ENCODE measurements around the gene PLCL2. TPM values are rescaled to one million over a fixed set of nuclear protein-coding genes. Genes with fewer than 3 reads are reported as not detected.

The PLCL2 gene
- total RNA-seq, 1 donor from 2014 or later: 5.6 TPM

DNA sequence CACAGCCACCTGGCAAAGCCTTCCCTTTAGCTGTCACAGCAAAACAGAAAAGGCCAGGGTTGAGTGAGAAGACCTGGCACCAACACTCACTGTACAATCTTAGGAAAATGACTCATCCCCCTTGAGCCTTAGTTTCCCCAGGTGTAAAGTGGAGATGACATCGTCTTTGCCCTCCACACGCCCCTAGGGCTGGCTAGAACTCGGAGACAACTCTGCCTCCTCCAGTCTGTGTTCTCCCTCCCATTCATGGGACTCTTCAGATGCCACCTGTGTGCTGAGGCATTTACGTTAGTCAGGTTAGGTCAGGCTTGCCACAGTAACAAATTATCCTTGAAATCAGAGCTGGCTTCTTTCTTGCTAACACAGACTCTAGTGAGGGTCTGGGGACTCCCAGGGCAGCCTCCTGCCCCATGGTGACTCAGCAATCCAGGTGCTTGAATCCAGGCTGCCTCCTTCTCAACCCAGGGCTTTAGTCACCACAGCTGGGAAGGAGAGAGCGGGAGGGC lies 252.6 kb downstream of the PLCL2 start:
- Histone ChIP-seq H3K4me1 (no peaks in the 10 kb centered on the region), H3K27me3 (no peaks in the 10 kb centered on the region), H3K27ac (no peak overlapping the region), H3K36me3 (no peaks in the 10 kb centered on the region), H3K4me3 (no peak overlapping the region), H3K9me3 (no peaks in the 10 kb centered on the region)
- DNase-seq (ENCODE audit: extremely low spot score in 2 of 2): no peak
- intact Hi-C loops (cut with DNase I): no loop called here
- no peak for TF ChIP-seq POLR2A (IDR thresholded peaks at IDR 0.05)
- TF ChIP-seq CTCF (IDR thresholded peaks at IDR 0.05): no peak
- TF ChIP-seq POLR2AphosphoS5 (IDR thresholded peaks at IDR 0.05; ENCODE audit: insufficient read depth in 1 of 2, low read depth in 1 of 2): no peak

GRCh38 chr3:17138246-17139039 lies 253.7 kb downstream of the PLCL2 start:
- Histone ChIP-seq H3K4me3 (no peak overlapping the region), H3K27me3 (no peaks in the 10 kb centered on the region), H3K9me3 (no peaks in the 10 kb centered on the region), H3K27ac (no peak overlapping the region), H3K36me3 (no peaks in the 10 kb centered on the region), H3K4me1 (no peaks in the 10 kb centered on the region)
- intact Hi-C loops (cut with DNase I): no loop called here
- TF ChIP-seq POLR2A (IDR thresholded peaks at IDR 0.05): no peak
- no peak for TF ChIP-seq POLR2AphosphoS5 (IDR thresholded peaks at IDR 0.05; ENCODE audit: insufficient read depth in 1 of 2, low read depth in 1 of 2)
- no peak for TF ChIP-seq CTCF (IDR thresholded peaks at IDR 0.05)
- DNase-seq (ENCODE audit: extremely low spot score in 2 of 2): no peak

All from vagina (tissue), 2 donors.